SK-N-MC (cell line): Measurements from ENCODE around the gene ABR.
A peak's percentile ranks its signal among the peaks of the same experiment; 100 is the strongest.

Experiments used
- EZH2 ChIP-seq: fragments of 200-600 bp; sonication (generic); IDR thresholded peaks from one replicate; pipeline ENCODE4 v1.6.1; 2017; ENCODE audit warnings: antibody characterized with exemption
- POLR2AphosphoS5 ChIP-seq: IDR thresholded peaks from 2 replicates; pipeline ENCODE4 v1.6.1; 2012; ENCODE audit warnings: mild to moderate bottlenecking, low read depth, low read length, borderline replicate concordance

DNA sequence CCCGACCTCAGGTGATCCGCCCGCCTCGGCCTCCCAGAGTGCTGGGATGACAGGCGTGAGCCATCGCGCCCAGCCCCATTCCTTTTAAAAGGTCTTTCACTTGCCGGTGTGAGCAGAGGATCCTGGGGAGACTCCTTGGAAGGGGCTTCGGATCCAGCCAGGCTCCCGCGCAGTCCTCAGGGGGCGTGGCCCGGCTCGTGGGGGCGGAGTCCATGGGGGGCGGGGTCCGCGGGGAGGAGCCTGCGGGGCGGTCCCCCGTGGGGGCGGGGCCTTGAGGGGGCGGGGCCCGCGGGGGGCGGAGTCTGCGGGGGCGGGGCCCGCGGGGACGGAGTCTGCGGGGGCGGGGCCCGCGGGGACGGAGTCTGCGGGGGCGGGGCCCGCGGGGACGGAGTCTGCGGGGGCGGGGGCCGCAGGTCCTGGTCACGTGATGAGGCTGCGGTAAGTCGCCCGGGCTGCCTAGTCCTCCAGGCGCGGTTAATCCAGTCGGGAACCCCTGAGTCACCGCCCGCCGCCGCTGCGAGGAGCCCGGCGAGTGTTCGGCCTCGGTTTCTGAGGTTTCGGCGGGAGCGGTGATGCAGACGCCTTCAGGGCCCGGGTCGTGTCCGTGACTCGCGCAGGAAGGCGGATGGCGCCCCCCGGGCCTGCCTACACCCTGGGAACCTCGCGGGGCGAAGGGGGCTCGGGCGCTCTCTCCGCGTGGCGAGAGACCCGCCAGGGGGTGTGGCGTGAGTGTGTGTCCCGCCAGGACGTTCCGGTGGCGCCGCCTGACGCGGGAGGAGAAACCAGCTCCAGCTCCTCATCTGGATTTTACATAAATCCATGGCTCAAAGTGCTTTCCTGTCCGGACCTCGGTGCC lies 23.6 kb upstream of the ABR start:
- peak; percentile 53; the same call in 1 of the 2 replicates for TF ChIP-seq POLR2AphosphoS5
- no peak for TF ChIP-seq EZH2
